Endothelial cell of umbilical vein (primary cell): ENCODE measurements around the gene TRIM43B. TPM values are rescaled to one million over a fixed set of nuclear protein-coding genes. Genes with fewer than 3 reads are reported as not detected.
"Not testable (repeated sequence)": the region's sequence is repeated elsewhere in the genome, so short reads cannot be mapped to it uniquely, and the experiment has no call there.

Source experiments
- BruUV-seq: library from RNA; stranded (reverse); fragments of 400-500 nt; replicated peaks from 2 replicates; lab custom pipeline; 2021; lab: Mats Ljungman, UMichigan
- CTCF ChIA-PET: fragments of 300-600, 350-600 bp; sonication (Branson Sonifier 250); formaldehyde crosslinking; loops from one replicate; lab custom pipeline; 2021; ENCODE audit warnings: antibody characterized with exemption, inconsistent platforms; lab: Charles Lee
- POLR2A ChIA-PET: fragments of 300-600, 350-600 bp; sonication (Branson Sonifier 250); formaldehyde crosslinking; loops from one replicate; lab custom pipeline; 2021; ENCODE audit warnings: antibody characterized with exemption, inconsistent platforms; lab: Charles Lee
- DNase-seq: peaks from one replicate; pipeline ENCODE4 v3.0.0-alpha.2; 2011; ENCODE audit warnings: low read depth, low spot score
- FAIRE-seq: peaks from 2 replicates; lab custom pipeline; 2011; peaks lifted over from hg19 to GRCh38; lab: Jason Lieb, UNC
- H2AFZ ChIP-seq: 2 replicates; pipeline ENCODE4 v1.6.0; 2012; ENCODE audit warnings: low read depth, low read length, control low read depth, inconsistent platforms
- H3K27ac ChIP-seq: 2 replicates; pipeline ENCODE4 v1.5.1; 2011; ENCODE audit warnings: low read depth, mild to moderate bottlenecking, control low read depth, low read length, moderate library complexity; ENCODE audit not compliant: insufficient read depth
- H3K27me3 ChIP-seq, 2 experiments: 2 replicates each; pipeline versions ENCODE4 v1.6.0 to v1.6.1; 2011; ENCODE audit warnings: low read length in 2 of 2, mixed read lengths in 1 of 2; ENCODE audit not compliant: control insufficient read depth in 2 of 2, insufficient read depth in 2 of 2
- H3K36me3 ChIP-seq, 2 experiments: 2 replicates in 1 of 2; 3 replicates in 1 of 2; pipeline ENCODE4 v1.5.1; 2011; ENCODE audit warnings: low read length in 2 of 2, mild to moderate bottlenecking in 1 of 2, moderate library complexity in 1 of 2; ENCODE audit not compliant: control insufficient read depth in 2 of 2, insufficient read depth in 2 of 2; ENCODE audit errors: extremely low read depth in 1 of 2
- H3K4me1 ChIP-seq: 3 replicates; pipeline ENCODE4 v1.5.1; 2011; ENCODE audit warnings: mild to moderate bottlenecking, low read length; ENCODE audit not compliant: control insufficient read depth, insufficient read depth; ENCODE audit errors: extremely low read depth
- H3K4me2 ChIP-seq: 2 replicates; pipeline ENCODE4 v1.6.1; 2011; ENCODE audit warnings: low read length, control low read depth, mixed read lengths; ENCODE audit not compliant: insufficient read depth
- H3K4me3 ChIP-seq, 3 experiments: fragments of 200-600 bp in 1 of 3; sonication (generic), shearing (Covaris generic) in 1 of 3; replicated peaks in 1 of 3; 2 replicates each; pipeline ENCODE4 v1.5.1; 2011 to 2016; ENCODE audit warnings: control low read depth in 3 of 3, low read length in 3 of 3, mild to moderate bottlenecking in 2 of 3, inconsistent platforms in 1 of 3, low read depth in 1 of 3, moderate library complexity in 1 of 3; ENCODE audit not compliant: insufficient read depth in 1 of 3
- H3K79me2 ChIP-seq: 2 replicates; pipeline ENCODE4 v1.6.0; 2012; ENCODE audit warnings: low read length, inconsistent platforms; ENCODE audit not compliant: control insufficient read depth, insufficient read depth
- H3K9ac ChIP-seq: replicated peaks from 2 replicates; pipeline ENCODE3; 2011; ENCODE audit warnings: low read length, control low read depth; ENCODE audit not compliant: insufficient read depth; ENCODE audit errors: extremely low read depth
- H3K9me1 ChIP-seq: replicated peaks from 3 replicates; pipeline ENCODE4 v1.6.0; 2011; ENCODE audit warnings: mild to moderate bottlenecking, low read length; ENCODE audit not compliant: control insufficient read depth, insufficient read depth; ENCODE audit errors: extremely low read depth
- H3K9me3 ChIP-seq: replicated peaks from 2 replicates; pipeline ENCODE4 v1.5.1; 2012; ENCODE audit warnings: low read length, inconsistent platforms; ENCODE audit not compliant: control insufficient read depth, insufficient read depth
- H4K20me1 ChIP-seq: replicated peaks from 2 replicates; pipeline ENCODE3; 2011; ENCODE audit warnings: mild to moderate bottlenecking, low read length; ENCODE audit not compliant: control insufficient read depth, insufficient read depth; ENCODE audit errors: extremely low read depth
- dilution Hi-C: fragments of 300-500 bp; cut with MboI; formaldehyde crosslinking; loops from one replicate; pipeline ENCODE4 v1.15.0; 2019; ENCODE audit warnings: low sequenced_read_pairs; ENCODE audit not compliant: extremely low pct_ligation_motif_present
- intact Hi-C: fragments of 100-400 bp; cut with micrococcal nuclease; formaldehyde crosslinking; loops from one replicate; pipeline ENCODE4 v1.10.0; 2022
- polyA plus RNA-seq, 4 experiments: library from polyadenylated mRNA; depleted of rRNA in 3 of 4; stranded (reverse) in 3 of 4; unstranded in 1 of 4; fragments of >200 nt; gene quantifications; 2 replicates each; pipeline versions ENCODE4 v1.2.1 to v1.2.3, GENCODE V29; 2011 to 2012; ENCODE audit warnings: missing spikeins in 1 of 4
- total RNA-seq: library from RNA; stranded (reverse); gene quantifications from 2 replicates; pipeline ENCODE4 v1.2.3, GENCODE V29; 2021

The TRIM43B gene
- total and polyA plus RNA-seq, 2 donors (not counting 3 experiments of a cell fraction or from before 2014, with no cell fraction given): not detected

GRCh38 chr2:95433973-95434372 is 50.6 kb downstream of the TRIM43B start:
- H3K9ac ChIP-seq, DNase-seq, CTCF ChIA-PET, H3K36me3 ChIP-seq, H4K20me1 ChIP-seq, H3K27ac ChIP-seq, BruUV-seq, FAIRE-seq, H2AFZ ChIP-seq, POLR2A ChIA-PET, H3K9me1 ChIP-seq, H3K27me3 ChIP-seq, H3K9me3 ChIP-seq, H3K79me2 ChIP-seq, dilution Hi-C loops, intact Hi-C loops, H3K4me3 ChIP-seq, H3K4me2 ChIP-seq, H3K4me1 ChIP-seq: not testable (repeated sequence)

- H4K20me1 ChIP-seq, intact Hi-C loops, H2AFZ ChIP-seq, H3K9ac ChIP-seq, H3K27ac ChIP-seq, dilution Hi-C loops, BruUV-seq, H3K4me3 ChIP-seq, H3K9me1 ChIP-seq, CTCF ChIA-PET, H3K4me1 ChIP-seq, DNase-seq, H3K36me3 ChIP-seq, H3K27me3 ChIP-seq, POLR2A ChIA-PET, H3K79me2 ChIP-seq, H3K9me3 ChIP-seq, H3K4me2 ChIP-seq: not testable (repeated sequence)
- FAIRE-seq: peak; percentile 26
Measured at GRCh38 chr2:95433373-95433772, 51.2 kb downstream of the TRIM43B start.

GRCh38 chr2:95429748-95430467 is 54.6 kb downstream of the TRIM43B start:
- DNase-seq, FAIRE-seq, H3K79me2 ChIP-seq, dilution Hi-C loops, CTCF ChIA-PET, H3K36me3 ChIP-seq, H2AFZ ChIP-seq, H3K4me3 ChIP-seq, H3K4me2 ChIP-seq, H3K9me1 ChIP-seq, POLR2A ChIA-PET, H3K9me3 ChIP-seq, H3K27ac ChIP-seq, BruUV-seq, H4K20me1 ChIP-seq, intact Hi-C loops, H3K27me3 ChIP-seq, H3K4me1 ChIP-seq, H3K9ac ChIP-seq: not testable (repeated sequence)

- H3K79me2 ChIP-seq, H3K27ac ChIP-seq, H3K27me3 ChIP-seq, H3K4me3 ChIP-seq, POLR2A ChIA-PET, BruUV-seq, intact Hi-C loops, H3K9ac ChIP-seq, H3K4me1 ChIP-seq, H2AFZ ChIP-seq, H3K36me3 ChIP-seq, H4K20me1 ChIP-seq, DNase-seq, CTCF ChIA-PET, H3K9me1 ChIP-seq, dilution Hi-C loops, H3K4me2 ChIP-seq, FAIRE-seq, H3K9me3 ChIP-seq: not testable (repeated sequence)
Measured at GRCh38 chr2:95427196-95427867, 57.2 kb downstream of the TRIM43B start.
